Measurements from ENCODE around the gene AFAP1L1.

The AFAP1L1 gene

DNA sequence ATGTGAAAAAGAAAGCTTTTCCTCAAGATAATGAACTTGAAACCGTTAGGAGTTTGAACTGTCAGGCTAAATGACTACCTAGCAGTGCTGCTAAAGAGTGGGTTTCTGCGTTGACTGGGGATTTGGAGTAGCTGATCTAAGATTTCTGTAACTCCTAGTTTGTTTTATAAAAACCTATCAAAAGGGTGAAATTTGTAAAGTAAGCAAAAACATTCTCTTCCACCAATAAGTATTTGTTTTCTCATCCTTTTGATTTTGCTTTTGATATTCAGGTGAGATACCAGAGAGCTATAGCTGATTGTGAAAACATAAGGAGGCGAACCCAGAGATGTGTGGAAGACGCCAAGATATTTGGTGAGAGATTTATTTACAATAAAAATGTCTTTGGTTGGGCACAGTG lies 77.7 kb downstream of the AFAP1L1 start:
- TF ChIP-seq, protein P1, sequence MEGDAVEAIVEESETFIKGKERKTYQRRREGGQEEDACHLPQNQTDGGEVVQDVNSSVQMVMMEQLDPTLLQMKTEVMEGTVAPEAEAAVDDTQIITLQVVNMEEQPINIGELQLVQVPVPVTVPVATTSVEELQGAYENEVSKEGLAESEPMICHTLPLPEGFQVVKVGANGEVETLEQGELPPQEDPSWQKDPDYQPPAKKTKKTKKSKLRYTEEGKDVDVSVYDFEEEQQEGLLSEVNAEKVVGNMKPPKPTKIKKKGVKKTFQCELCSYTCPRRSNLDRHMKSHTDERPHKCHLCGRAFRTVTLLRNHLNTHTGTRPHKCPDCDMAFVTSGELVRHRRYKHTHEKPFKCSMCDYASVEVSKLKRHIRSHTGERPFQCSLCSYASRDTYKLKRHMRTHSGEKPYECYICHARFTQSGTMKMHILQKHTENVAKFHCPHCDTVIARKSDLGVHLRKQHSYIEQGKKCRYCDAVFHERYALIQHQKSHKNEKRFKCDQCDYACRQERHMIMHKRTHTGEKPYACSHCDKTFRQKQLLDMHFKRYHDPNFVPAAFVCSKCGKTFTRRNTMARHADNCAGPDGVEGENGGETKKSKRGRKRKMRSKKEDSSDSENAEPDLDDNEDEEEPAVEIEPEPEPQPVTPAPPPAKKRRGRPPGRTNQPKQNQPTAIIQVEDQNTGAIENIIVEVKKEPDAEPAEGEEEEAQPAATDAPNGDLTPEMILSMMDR (IDR thresholded peaks at IDR 0.05; ENCODE audit: low read depth, low read length) = no peak
- no peak overlapping the region for H3K4me3 ChIP-seq (ENCODE audit: low read depth, low read length)

DNA sequence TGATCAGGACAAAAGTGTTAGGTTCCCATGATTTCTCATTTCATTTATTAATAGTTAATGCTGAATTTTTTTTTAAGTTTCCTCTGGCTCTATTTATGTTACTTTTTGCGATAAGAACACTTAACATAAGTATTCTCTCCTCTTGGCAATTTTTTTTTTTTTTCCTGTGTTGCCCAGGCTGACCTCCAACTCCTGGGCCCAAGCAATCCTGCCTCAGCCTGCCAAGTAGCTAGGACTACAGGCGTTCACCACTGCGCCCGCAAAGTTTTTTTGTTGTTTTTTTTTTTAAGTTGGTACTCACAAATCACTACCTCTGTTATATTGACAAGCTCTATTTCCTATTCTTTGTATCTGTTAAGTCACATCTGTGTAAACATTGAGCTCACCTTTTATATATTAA lies 80.5 kb downstream of the AFAP1L1 start:
- TF ChIP-seq, protein P1 (IDR thresholded peaks at IDR 0.05; ENCODE audit: low read depth, low read length) = no peak
- H3K4me3 ChIP-seq (ENCODE audit: low read depth, low read length) = no peak overlapping the region

DNA sequence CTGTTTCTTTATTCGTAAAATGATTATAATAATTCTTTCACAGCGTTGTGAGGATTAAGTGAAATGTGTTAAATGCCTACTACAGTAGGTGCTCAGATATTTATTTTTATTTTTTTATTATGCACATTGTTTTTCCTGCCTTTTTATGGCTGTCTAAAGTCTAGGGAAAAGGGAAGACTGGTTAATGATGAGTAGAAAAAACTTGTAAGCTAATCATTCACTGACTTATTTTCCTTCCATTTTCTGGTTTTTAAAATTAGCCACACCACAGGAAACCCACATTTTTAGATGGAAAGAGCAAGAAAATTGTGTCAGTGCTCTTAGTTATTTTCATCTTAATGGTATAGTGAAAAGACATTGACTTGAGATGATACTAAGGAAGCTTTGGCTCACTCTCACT lies 82.3 kb downstream of the AFAP1L1 start:
- no peak overlapping the region for H3K4me3 ChIP-seq (ENCODE audit: low read depth, low read length)
- TF ChIP-seq, protein P1 (IDR thresholded peaks at IDR 0.05; ENCODE audit: low read depth, low read length) = no peak

DNA sequence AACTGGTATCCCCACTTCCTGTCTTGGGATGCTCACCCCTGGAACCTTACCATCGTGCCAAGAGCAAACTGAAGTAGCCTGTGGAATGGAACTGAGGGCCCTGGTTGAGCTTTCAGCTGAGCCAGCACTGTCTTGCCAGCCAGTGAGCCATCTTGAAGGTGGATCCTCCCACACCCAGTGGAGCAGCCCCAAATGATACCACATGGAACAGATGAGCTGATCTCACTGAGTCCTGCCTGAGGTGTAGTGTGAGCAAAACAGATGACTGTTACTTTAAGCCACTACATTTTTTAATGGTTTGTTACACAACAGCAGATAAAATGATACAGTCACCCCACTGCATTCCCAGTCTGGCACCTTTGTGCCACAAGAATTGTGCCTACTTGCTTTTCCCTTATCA lies 84.0 kb downstream of the AFAP1L1 start:
- no peak overlapping the region for H3K4me3 ChIP-seq (ENCODE audit: low read depth, low read length)
- TF ChIP-seq, protein P1 (IDR thresholded peaks at IDR 0.05; ENCODE audit: low read depth, low read length) = no peak

DNA sequence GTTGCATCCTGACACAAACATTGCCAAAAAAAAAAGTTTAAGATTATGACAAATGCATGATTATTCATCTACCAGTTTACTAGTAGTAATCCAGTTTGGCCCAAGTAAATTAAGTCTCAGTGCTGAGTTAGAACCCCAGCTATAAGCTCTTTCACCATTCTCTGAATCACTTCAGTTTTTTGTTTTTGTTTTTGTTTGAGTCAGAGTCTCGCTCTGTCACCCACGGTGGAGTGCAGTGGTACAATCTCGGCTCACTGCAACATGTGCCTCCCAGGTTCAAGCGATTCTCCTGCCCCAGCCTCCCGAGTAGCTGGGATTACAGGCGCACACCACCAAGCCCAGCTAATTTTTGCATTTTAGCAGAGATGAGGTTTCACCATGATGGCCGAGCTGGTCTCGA lies 84.7 kb downstream of the AFAP1L1 start:
- no peak overlapping the region for H3K4me3 ChIP-seq (ENCODE audit: low read depth, low read length)
- TF ChIP-seq, protein P1 (IDR thresholded peaks at IDR 0.05; ENCODE audit: low read depth, low read length) = no peak

DNA sequence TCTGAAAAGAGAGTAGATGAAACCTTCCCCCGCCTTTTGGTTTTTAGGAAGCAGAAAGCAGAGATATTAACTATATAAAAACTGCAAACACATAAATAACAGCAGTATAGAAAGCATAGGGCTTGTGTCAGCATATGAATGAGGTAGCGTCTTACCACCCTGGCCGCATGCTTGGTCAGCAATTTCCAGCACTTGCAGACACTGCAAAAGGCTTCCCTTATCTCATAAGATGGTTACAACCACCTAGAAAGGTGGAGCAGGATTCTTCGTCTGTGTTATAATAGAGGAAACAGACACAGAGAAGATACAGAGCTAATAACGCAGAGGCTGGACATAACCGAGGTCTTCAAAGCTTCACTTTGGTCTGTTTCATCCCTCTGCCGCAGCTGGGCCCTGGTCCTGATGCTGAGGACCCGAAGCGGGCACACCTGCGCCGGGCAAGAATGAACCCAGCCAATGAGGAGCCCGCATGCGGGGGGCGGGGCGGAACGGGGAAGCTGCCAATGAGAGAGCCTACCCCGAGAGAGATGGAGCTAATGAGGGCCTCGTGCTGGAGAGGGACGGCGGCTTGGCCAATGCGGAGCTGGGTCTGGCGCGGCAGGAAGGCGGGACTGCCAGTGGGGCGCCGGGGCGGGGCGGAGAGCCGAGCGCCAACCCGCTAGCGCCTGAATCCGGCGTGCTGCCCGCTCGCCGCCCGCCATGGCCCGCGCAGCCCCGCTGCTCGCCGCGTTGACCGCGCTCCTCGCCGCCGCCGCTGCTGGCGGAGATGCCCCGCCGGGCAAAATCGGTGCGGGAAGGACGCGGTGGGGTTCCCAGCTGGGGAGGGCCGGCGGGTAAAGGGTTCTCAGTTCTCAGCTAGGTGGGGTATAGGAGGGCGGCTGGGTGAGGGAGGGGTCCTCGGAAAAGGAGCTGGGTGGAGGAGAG lies 86.0 kb downstream of the AFAP1L1 start, which contains the start of gene PCYOX1L:
TSS of gene PCYOX1L (plus strand) at position 677 of the 924 bp plus-strand sequence. CDS start at position 700, 23 bp downstream.
- peak within 1 kb of the TSS; percentile 80 for H3K4me3 ChIP-seq (ENCODE audit: low read depth, low read length)
- TF ChIP-seq, protein P1 (IDR thresholded peaks at IDR 0.05; ENCODE audit: low read depth, low read length) = no peak

DNA sequence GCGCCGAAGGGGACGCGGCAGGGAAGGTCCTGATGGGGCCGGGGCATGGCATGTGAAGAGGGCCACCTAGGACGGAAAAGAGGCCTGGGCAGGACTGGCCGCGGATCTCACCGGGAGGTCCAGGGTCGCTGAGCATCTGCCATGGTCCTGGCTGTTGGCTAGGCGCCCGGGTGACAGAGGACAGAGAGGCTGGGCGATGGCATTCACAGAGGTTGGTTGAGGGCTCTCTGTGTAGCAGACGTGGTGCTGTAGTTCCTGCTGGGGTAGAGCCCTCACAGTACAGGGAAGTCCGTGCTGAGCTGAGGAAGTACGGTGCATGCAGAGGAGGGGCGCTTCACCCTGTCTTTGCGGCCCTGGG lies 86.6 kb downstream of the AFAP1L1 start:
- peak overlapping the region; percentile 80 for H3K4me3 ChIP-seq (ENCODE audit: low read depth, low read length)
- TF ChIP-seq, protein P1 (IDR thresholded peaks at IDR 0.05; ENCODE audit: low read depth, low read length) = no peak
